ENCODE data around the gene TMC3.
"Not testable (repeated sequence)": the region's sequence is repeated elsewhere in the genome, so short reads cannot be mapped to it uniquely, and the experiment has no call there.

TMC3 gene

GRCh38 chr15:81384891-81385720, 11.1 kb upstream of the TMC3 start:
- no peak for DNase-seq

DNA sequence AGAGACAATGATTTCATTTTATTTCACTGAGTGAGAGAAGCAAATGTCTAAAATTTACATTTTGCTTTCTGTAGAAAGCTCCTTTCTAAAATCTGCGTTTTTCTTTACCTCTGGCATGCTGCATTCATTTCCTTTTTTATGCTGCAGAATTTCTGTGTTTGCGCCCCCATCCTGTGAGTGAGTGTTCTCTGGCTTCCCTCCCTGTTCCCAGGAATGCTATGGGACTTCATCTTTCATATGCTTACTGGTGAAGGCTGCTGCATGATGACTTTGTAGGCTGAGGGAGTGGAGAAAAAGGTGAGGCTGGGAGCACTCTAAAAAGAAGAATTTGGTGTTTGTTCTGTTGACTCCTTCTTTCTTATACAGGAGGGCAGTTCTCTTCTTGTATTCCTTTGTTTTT, 7.7 kb upstream of the TMC3 start:
- DNase-seq, result no peak

DNA sequence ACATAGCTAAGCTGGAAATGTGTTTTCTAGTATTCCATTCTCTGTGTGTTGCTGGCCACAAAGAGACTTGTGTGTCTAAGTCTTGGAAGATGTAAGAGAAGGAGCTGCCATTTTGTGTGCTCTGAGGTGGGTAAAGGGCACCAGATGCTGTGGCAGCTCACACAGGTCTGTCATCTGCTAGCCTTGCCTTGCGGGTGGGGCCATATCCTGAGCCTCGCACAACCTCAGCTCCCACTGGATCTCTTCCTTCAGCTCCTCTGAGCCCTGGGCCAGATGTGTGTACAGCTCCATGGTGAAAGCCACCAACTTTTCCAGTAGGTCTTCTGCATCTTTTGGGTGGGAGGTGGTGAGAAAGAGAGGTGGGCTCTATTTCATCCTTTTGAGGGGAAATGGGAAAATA, 6.7 kb upstream of the TMC3 start:
- DNase-seq, result no peak

- no peak for DNase-seq
Observed at GRCh38 chr15:81380203-81380602, 6.2 kb upstream of the TMC3 start.

- DNase-seq, result no peak
Observed at GRCh38 chr15:81379269-81379668, 5.3 kb upstream of the TMC3 start.

DNA sequence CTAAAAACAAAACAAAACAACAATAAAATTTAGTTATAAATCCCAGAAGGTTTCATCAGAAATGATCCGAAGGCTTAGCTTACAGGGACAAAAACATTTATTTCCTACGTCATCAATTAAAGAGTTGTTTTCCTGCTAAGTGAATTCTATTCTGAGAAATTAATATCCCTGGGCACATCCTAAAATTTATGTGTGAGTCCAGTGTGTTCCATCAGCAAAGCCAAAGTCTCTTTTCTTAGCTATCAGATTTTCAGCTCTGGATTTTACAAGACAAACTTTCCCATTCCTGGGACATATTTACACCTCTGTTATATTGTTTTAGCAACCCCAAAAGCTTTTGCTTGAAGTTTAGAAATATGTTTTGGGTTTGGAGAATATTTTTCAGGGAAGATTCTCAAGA, 4.4 kb upstream of the TMC3 start:
- DNase-seq, result no peak

GRCh38 chr15:81377871-81378270, 3.9 kb upstream of the TMC3 start:
- no peak for DNase-seq

GRCh38 chr15:81376231-81376630, 2.2 kb upstream of the TMC3 start:
- no peak for DNase-seq

GRCh38 chr15:81375461-81375860, 1.4 kb upstream of the TMC3 start:
- DNase-seq, result no peak

DNA sequence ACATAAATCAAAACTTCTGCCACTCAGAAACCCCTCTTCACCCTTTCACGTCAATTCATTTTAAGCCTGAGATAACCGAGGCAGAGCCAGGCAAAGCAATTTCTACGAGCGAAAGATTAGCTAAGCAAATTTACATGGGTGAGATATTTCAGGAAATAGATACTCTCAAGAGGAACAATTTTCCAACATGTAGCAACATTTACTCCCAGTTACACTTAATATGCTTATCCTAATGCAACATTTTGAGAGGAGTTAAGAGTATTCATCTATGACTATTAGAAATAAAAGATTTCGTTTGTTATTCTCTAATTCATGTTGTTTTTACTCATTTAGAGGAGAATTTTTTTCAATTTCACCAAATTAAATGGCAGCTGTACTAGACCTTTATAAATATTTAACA, 837 bp downstream of the TMC3 start:
- DNase-seq, result no peak

DNA sequence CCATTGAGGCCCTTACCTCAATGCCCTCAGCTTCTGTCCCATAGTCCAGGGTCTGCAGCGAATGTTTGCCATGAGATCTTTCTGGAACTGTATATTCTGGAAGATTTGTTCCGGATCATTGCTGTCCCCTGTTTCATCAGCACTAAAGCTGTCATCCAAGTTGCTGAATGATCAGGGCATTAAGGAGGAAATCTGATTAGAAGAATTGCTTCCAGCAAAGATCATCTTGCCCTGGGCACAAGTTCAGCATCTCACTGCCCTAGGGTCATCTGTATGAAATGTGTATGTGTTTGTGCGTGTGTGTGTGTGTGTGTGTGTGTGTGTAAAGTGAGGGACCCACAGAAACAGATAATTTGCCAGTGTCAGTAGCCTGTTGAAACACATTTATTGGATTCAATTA, 1.4 kb downstream of the TMC3 start:
- no peak for DNase-seq

DNA sequence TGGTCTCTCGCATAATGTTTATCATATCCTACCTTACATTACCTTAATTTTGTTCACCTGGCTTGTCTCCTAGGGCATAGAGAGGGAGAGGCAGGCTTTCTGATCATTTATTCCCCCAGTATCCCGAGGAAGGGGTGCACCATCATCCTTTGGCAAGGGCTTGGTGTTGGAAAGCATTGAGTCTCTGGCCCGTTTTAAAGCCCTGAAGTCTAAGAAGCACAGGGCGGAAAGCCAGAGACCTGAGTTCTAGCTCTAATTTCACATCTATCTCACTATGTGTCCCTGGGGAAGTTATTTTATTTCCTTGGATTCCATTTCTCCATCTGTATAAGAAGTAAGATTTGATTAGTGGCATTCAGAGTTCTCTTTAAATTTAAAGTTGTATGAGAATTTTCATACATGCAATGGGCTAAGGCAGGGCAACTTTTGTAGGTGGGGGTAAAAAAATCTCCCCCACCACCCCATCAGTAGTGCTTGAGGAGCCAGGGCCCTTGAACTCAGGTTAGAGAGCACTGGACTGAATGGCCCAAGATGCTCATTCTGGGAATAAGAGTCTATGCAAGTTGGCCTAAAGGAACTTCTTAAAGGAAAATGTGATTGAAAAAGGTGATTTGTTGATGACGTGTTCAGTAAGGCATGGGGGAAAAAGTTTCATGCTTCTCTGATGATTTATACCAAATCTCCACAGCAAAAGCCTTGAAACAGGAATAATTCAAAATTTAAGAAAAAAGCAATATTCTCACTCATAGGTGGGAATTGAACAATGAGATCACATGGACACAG, 10.1 kb downstream of the TMC3 start:
- DNase-seq, result no peak

DNA sequence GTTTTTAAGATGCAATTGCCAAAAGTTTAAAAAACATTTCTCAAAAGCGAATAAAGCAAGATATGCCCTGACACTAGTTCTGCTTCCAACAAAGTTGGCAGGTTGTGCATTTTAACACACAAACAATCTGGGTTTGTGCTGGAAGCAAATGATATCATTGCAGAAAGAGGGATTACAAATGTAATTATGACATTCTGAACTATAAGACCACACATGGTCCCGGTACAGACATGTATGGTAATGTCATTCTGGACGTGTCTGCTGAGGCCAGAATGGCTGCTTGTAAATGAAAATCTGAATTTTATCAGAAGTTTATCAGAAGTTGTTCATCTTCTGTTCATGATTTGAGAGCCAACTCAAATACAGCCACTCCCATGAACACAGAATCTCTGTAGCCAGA, 10.7 kb downstream of the TMC3 start:
- no peak for DNase-seq

GRCh38 chr15:81362790-81363189, 11.2 kb downstream of the TMC3 start:
- DNase-seq, result no peak

- no peak for DNase-seq
Observed at GRCh38 chr15:81361891-81362290, 12.1 kb downstream of the TMC3 start.

GRCh38 chr15:81360491-81360890, 13.5 kb downstream of the TMC3 start:
- DNase-seq, result no peak

- DNase-seq, result no peak
Observed at GRCh38 chr15:81358248-81358647, 15.8 kb downstream of the TMC3 start.

GRCh38 chr15:81357180-81357686, 16.8 kb downstream of the TMC3 start:
- DNase-seq, result no peak

- no peak for DNase-seq
Observed at GRCh38 chr15:81356252-81356651, 17.8 kb downstream of the TMC3 start.

GRCh38 chr15:81351651-81352050, 22.4 kb downstream of the TMC3 start:
- no peak for DNase-seq

- DNase-seq, result no peak
Observed at GRCh38 chr15:81349271-81349670, 24.7 kb downstream of the TMC3 start.

- DNase-seq, result not testable (repeated sequence)
Observed at GRCh38 chr15:81348691-81349090, 25.3 kb downstream of the TMC3 start.

GRCh38 chr15:81347910-81348309, 26.1 kb downstream of the TMC3 start:
- DNase-seq, result no peak

- no peak for DNase-seq
Observed at GRCh38 chr15:81346611-81347010, 27.4 kb downstream of the TMC3 start.
